Ectodermal cell (in vitro differentiated cells): Measurements from ENCODE around the gene PRRC1.

Source experiments
- H3K27ac ChIP-seq: 2 replicates; pipeline ENCODE4 v1.7.0; 2013; ENCODE audit warnings: mild to moderate bottlenecking, low read depth, low read length; ENCODE audit not compliant: insufficient read depth, poor library complexity, severe bottlenecking
- H3K27me3 ChIP-seq: 2 replicates; pipeline ENCODE4 v1.7.0; 2013; ENCODE audit warnings: mild to moderate bottlenecking, low read length; ENCODE audit not compliant: insufficient read depth, control insufficient read depth, poor library complexity, severe bottlenecking
- H3K36me3 ChIP-seq: one replicate; pipeline ENCODE4 v1.7.0; 2013; ENCODE audit warnings: low read length; ENCODE audit not compliant: control insufficient read depth, insufficient read depth
- H3K4me1 ChIP-seq: one replicate; pipeline ENCODE4 v1.7.0; 2013; ENCODE audit warnings: low read length; ENCODE audit not compliant: control insufficient read depth, insufficient read depth
- H3K4me3 ChIP-seq: 2 replicates; pipeline ENCODE4 v1.7.0; 2013; ENCODE audit warnings: low read depth, low read length, control low read depth; ENCODE audit not compliant: insufficient read depth
- H3K9me3 ChIP-seq: 2 replicates; pipeline ENCODE4 v1.7.0; 2013; ENCODE audit warnings: mild to moderate bottlenecking, low read length, moderate library complexity; ENCODE audit not compliant: control insufficient read depth
- WGBS, 2 experiments: methylation state at CpG; one replicate each; pipeline ENCODE4 v1.1.7; 2013; ENCODE audit warnings: missing lambda C conversion rate in 2 of 2; 5-methylcytosine and 5-hydroxymethylcytosine counted together

PRRC1 gene

GRCh38 chr5:127589309-127590030 lies 72.0 kb downstream of the PRRC1 start:
- no peaks in the 10 kb centered on the region for H3K27me3 ChIP-seq
- no peak overlapping the region for H3K4me3 ChIP-seq
- no peaks in the 10 kb centered on the region for H3K9me3 ChIP-seq
- WGBS, 2 experiments: 74 to 75% methylated on average over 12 of the region's 12 CpGs
- H3K4me1 ChIP-seq: peaks cover 9% of the 10 kb centered on the region
- H3K27ac ChIP-seq: no peak overlapping the region
- no peaks in the 10 kb centered on the region for H3K36me3 ChIP-seq

- Histone ChIP-seq H3K36me3 (no peaks in the 10 kb centered on the region), H3K4me3 (no peak overlapping the region), H3K27me3 (no peaks in the 10 kb centered on the region), H3K27ac (peak overlapping the region; percentile 26), H3K4me1 (peaks cover 9% of the 10 kb centered on the region), H3K9me3 (no peaks in the 10 kb centered on the region)
- WGBS, 2 experiments: 79 to 88% methylated on average over 6 of the region's 6 CpGs
Measured at GRCh38 chr5:127590156-127590722, 72.8 kb downstream of the PRRC1 start.

GRCh38 chr5:127595484-127596368 lies 78.3 kb downstream of the PRRC1 start:
- Histone ChIP-seq H3K27ac (no peak overlapping the region), H3K4me3 (no peak overlapping the region), H3K9me3 (no peaks in the 10 kb centered on the region), H3K27me3 (no peaks in the 10 kb centered on the region), H3K4me1 (peaks cover 3% of the 10 kb centered on the region), H3K36me3 (no peaks in the 10 kb centered on the region)
- 86 to 88% methylated on average over 9 of the region's 9 CpGs for WGBS, 2 experiments

- 96% methylated on average over 3 of the region's 3 CpGs for WGBS, 2 experiments
Measured at GRCh38 chr5:127596501-127596900, 79.1 kb downstream of the PRRC1 start.

GRCh38 chr5:127599320-127599719 lies 81.9 kb downstream of the PRRC1 start:
- Histone ChIP-seq H3K36me3 (no peaks in the 10 kb centered on the region), H3K27ac (no peak overlapping the region), H3K4me1 (peaks cover 7% of the 10 kb centered on the region), H3K9me3 (no peaks in the 10 kb centered on the region), H3K27me3 (no peaks in the 10 kb centered on the region), H3K4me3 (no peak overlapping the region)
- WGBS, 2 experiments: 86 to 89% methylated on average over 3 of the region's 3 CpGs

More at GRCh38 chr5:127596501-127596900, 79.1 kb downstream of the PRRC1 start:
- Histone ChIP-seq H3K36me3 (no peaks in the 10 kb centered on the region), H3K27ac (no peak overlapping the region), H3K4me3 (no peak overlapping the region), H3K27me3 (no peaks in the 10 kb centered on the region), H3K4me1 (peaks cover 3% of the 10 kb centered on the region), H3K9me3 (no peaks in the 10 kb centered on the region)

GRCh38 chr5:127599847-127600246 lies 82.4 kb downstream of the PRRC1 start:
- H3K27me3 ChIP-seq: no peaks in the 10 kb centered on the region
- H3K4me1 ChIP-seq: peaks cover 7% of the 10 kb centered on the region
- H3K4me3 ChIP-seq: no peak overlapping the region
- WGBS, 2 experiments: 94 to 98% methylated on average over 4 of the region's 4 CpGs
- no peak overlapping the region for H3K27ac ChIP-seq
- H3K36me3 ChIP-seq: no peaks in the 10 kb centered on the region
- no peaks in the 10 kb centered on the region for H3K9me3 ChIP-seq

- 89% methylated on average over 1 of the region's 1 CpG; no CpG with 5 or more reads in 1 of the 2 experiments for WGBS, 2 experiments
- Histone ChIP-seq H3K27ac (no peak overlapping the region), H3K9me3 (no peaks in the 10 kb centered on the region), H3K4me1 (peaks cover 7% of the 10 kb centered on the region), H3K27me3 (no peaks in the 10 kb centered on the region), H3K4me3 (no peak overlapping the region), H3K36me3 (no peaks in the 10 kb centered on the region)
Measured at GRCh38 chr5:127601111-127601510, 83.7 kb downstream of the PRRC1 start.

- no peak overlapping the region for H3K4me3 ChIP-seq
- H3K36me3 ChIP-seq: no peaks in the 10 kb centered on the region
- H3K27ac ChIP-seq: no peak overlapping the region
- no peaks in the 10 kb centered on the region for H3K27me3 ChIP-seq
- H3K4me1 ChIP-seq: peaks cover 4% of the 10 kb centered on the region
- no peaks in the 10 kb centered on the region for H3K9me3 ChIP-seq
- 92 to 100% methylated on average over 4 of the region's 4 CpGs for WGBS, 2 experiments
Measured at GRCh38 chr5:127601601-127602000, 84.2 kb downstream of the PRRC1 start.

- Histone ChIP-seq H3K4me3 (no peak overlapping the region), H3K27me3 (no peaks in the 10 kb centered on the region)
- 94 to 98% methylated on average over 3 of the region's 3 CpGs for WGBS, 2 experiments
Measured at GRCh38 chr5:127602481-127602880, 85.0 kb downstream of the PRRC1 start.

More at GRCh38 chr5:127602481-127602880, 85.0 kb downstream of the PRRC1 start:
- Histone ChIP-seq H3K9me3 (no peaks in the 10 kb centered on the region), H3K27ac (no peak overlapping the region), H3K4me1 (peaks cover 4% of the 10 kb centered on the region), H3K36me3 (no peaks in the 10 kb centered on the region)
